Islet precursor cell (in vitro differentiated cells): ENCODE measurements around the gene CDK2.
"Not testable (repeated sequence)": the region's sequence is repeated elsewhere in the genome, so short reads cannot be mapped to it uniquely, and the experiment has no call there.

Source experiments
- DNase-seq: peaks from one replicate; pipeline ENCODE4 v3.0.0-alpha.2; 2018

Gene CDK2

DNA sequence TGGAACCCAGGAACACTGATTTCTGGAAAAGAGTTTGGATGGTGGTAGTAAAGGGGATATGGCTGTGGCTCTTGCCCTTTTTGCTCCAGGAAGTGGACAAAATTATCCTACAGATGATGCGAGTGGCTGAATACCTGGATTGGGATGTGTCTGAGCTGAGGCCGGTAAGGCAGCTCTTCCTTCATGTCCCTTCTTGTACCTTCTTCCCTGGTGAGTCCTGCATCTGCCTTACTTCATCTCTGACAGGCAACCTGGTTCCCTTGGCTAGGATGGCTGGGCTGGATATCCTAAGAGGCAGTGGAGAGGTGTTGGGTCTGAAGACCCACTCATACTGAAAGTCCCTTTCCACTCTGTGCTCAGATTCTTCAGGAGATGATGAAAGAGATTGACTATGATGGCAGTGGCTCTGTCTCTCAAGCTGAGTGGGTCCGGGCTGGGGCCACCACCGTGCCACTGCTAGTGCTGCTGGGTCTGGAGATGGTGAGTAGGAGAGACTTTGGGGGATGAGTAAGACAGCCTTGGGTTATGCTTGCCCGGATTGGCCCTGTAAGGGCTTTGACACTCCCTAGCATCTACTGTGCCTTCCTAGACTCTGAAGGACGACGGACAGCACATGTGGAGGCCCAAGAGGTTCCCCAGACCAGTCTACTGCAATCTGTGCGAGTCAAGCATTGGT, 27.7 kb upstream of the CDK2 start:
- no peak for DNase-seq

DNA sequence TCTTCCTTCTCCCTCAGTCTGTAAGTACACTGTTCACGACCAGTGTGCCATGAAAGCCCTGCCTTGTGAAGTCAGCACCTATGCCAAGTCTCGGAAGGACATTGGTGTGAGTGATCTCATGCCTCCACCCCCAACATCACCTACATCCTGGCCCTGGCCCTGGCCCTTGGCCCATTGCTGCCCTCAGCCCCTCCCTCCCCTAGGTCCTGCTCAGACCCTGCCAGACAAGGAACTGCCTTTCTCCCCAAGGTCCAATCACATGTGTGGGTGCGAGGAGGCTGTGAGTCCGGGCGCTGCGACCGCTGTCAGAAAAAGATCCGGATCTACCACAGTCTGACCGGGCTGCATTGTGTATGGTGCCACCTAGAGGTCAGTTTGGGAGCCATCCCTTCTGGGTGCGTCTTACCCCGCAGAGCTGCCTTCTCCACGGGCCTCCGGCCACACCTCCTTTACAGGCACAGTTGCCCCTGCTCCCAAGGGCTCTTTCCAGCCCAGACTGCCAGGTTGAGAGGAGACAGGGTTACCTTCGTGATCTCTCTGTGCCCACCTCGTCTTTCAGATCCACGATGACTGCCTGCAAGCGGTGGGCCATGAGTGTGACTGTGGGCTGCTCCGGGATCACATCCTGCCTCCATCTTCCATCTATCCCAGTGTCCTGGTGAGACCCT, 26.4 kb upstream of the CDK2 start:
- DNase-seq = peak; percentile 96

DNA sequence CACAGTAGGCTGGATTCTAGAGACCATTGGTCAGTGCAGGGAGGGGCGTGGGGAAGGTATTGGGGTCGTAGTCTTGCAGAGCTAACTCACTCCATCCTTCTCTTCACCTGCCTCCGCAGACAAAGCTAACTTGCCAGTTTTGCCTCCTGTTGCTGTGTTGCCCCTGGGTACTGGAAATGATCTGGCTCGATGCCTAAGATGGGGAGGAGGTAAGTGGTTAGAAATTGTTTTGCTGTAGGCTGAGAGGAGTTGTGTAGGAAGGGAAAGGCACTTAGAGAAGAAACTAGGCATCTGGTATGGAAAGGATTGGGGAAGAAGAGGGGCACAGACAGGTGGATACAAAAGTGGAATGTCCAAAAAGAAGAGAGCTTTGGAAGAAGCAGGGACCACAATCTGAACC, 24.6 kb upstream of the CDK2 start:
- no peak for DNase-seq

DNA sequence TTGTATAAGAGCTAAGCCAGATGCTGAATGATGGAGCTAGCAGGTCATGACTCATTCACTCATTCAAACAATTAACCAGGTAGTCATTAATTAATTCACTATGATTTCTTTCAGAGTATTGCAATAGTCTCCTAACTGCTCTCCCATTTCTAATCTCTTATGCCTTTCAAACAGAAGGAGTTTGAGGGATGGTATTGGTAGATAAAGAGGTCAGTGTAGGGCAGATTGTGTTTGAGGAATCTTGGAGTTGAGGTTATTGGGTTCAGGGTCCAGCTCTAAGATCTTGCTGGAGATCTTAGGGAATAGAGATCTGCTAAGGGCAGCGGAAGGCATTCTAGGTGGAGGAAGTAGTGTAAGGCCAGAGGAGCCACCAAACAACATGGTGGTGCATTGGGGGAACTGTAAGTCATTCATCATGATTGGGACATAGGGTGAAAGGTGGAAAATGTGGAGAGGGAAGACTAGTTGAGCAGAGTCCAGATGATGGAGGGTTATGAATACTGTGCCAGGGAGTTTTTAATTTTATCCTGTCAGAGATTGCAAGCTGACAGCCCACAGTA, 24.0 kb upstream of the CDK2 start:
- no peak for DNase-seq

- DNase-seq = no peak
Observed at GRCh38 chr12:55946553-55946952, 20.1 kb upstream of the CDK2 start.

GRCh38 chr12:55955344-55955743, 11.3 kb upstream of the CDK2 start:
- no peak for DNase-seq

DNA sequence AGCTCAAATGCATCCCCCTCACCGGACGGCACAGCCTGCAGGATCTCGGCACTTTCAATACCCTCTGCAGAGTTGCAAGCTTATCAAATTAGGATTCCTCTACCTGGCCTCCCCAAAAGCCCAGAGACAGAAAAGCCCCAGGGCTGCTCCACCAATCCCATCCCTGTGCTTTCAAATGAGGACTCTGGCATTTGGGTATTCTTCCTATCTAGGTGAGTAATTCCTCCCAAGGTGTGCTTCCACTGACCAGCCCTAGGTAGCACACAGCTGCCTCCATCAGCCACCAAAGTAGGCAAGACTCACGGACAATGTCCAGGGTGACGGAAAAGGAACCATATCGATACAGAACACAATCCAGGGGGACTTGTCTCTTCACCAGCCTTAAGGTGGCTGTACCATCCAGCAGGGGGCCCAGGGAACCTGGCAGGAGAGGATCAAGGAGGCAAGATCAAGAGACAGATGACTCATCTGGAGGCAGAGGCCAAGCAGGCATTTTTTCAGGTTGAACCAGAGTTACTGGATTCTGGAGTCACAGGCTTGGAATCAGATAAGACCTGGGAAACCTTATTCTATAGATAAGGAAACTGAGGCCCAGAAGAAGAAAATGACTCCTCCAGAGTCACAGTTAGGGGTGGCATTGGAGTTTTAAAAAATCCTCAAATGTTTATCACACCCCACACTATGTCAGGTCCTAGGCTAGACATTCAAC, 10.7 kb upstream of the CDK2 start:
- peak; percentile 97 for DNase-seq

GRCh38 chr12:55957106-55957859, 9.3 kb upstream of the CDK2 start:
- DNase-seq = no peak

DNA sequence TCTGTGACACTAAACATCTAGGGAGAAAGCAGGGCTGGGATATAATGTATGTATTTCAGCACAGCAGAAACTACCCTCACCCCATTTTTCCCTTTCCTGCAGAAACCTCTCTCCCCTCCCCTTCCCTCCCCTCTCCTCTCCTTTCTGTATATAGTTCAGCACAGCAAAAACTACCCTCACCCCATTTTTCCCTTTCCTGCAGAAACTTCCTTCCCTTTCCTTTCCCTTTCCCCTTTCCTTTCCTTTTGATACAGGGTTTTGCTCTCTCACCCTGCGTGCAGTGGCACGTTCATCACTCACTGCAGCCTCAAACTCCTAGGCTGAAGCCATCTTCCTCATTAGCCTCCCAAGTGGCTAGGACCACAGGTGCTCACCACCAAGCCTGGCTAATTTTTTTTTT, 2.9 kb upstream of the CDK2 start:
- no peak for DNase-seq

DNA sequence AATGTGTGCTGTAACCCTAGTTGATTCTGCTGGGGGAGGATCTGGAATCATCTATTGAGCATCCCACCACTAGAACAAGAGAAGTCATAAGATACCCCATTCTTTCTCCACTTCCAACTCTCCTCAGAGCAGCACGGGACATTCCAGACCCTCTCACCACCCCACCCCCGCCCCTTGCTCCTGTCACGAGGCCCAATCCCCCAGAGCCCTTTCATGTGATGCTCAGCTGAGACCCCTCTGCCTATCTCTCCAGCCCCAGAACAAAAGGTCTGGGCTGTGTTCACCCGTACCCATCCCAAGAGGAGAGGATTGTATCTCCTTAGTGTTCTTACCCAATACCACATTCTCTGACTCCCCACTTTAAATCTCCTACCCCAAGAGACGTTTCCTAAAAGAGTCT, 1.4 kb upstream of the CDK2 start:
- DNase-seq = no peak

- DNase-seq = peak; percentile 69
Observed at GRCh38 chr12:55965941-55966407, 656 bp upstream of the CDK2 start, which contains the start of gene PMEL. PMEL (minus strand) TSS chr12:55966042; CDS start chr12:55966011, 31 bp downstream.

DNA sequence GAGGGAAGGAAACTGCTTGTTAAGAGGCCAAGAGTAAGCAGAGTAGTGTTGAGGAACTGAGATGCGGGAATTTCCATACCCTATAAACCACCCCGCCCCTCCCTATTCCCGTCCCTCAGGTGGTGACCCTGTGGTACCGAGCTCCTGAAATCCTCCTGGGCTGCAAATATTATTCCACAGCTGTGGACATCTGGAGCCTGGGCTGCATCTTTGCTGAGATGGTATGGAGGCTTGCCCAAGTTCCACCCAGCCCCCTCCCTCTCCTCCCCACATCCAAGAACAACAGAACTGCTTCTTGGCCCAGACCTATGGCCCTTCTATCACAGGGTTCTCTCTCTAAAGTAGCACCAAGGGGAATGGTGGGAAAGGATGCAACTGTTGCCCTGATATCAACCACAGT, 2.7 kb downstream of the CDK2 start:
- no peak for DNase-seq

- DNase-seq = no peak
Observed at GRCh38 chr12:55970775-55971174, 4.1 kb downstream of the CDK2 start.

DNA sequence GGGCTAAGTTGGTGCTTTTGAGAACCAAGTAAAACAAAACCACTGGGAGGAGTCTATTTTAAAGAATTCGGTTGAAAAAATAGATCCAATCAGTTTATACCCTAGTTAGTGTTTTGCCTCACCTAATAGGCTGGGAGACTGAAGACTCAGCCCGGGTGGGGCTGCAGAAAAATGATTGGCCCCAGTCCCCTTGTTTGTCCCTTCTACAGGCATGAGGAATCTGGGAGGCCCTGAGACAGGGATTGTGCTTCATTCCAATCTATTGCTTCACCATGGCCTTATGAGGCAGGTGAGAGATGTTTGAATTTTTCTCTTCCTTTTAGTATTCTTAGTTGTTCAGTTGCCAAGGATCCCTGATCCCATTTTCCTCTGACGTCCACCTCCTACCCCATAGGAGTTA, 5.4 kb downstream of the CDK2 start:
- DNase-seq = peak; percentile 84

DNA sequence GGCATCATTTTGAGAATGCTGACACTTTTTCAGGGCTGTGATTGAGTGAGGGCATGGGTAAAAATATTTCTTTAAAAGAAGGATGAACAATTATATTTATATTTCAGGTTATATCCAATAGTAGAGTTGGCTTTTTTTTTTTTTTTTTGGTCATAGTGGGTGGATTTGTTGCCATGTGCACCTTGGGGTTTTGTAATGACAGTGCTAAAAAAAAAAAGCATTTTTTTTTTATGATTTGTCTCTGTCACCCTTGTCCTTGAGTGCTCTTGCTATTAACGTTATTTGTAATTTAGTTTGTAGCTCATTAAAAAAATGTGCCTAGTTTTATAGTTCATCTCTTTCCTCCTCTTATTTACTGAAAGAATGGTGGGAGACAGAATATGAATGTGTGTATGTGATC, 5.8 kb downstream of the CDK2 start:
- DNase-seq = no peak

- DNase-seq = peak; percentile 69
Observed at GRCh38 chr12:55972911-55973598, 6.4 kb downstream of the CDK2 start.

DNA sequence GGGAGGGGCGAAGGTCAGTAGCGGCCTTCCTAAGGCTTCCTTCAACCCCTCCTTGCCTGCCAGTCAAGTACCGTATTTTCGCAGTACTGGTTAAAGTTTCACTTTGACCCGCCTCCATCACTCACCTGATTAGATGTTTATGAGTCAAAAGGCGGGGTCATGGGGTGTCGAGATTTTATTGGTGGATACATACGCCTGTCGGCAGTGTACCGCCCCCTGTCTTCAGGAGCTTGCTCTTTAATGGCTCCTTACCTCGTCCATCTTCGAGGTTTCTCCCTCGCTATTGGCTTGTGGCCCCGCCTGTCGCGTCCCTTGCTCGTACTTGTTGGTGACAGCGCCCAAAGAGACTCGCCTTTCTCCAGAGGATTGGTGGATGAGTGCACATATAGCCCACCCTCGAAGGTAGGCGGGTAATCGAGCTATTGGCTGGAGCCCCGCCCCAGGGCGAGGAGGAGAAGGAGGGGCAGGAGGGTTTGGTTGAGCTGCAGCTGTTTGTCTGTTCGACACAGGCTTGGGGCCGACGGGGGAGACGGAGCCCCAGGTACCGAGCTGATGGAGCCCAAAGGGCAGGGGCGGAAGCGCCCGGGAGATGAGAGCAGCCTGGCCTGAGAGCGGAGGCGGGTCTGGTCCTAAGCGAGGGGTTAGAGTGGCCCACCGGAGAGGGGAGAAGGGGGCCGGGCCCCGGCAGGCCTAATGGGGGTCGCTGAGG, 7.1 kb downstream of the CDK2 start, which contains the start of gene RAB5B:
Gene RAB5B (plus strand): TSS at position 480 of the 709 bp plus-strand sequence. CDS start 12,883 bp downstream, outside the sequence.
- peak; percentile 100 for DNase-seq

DNA sequence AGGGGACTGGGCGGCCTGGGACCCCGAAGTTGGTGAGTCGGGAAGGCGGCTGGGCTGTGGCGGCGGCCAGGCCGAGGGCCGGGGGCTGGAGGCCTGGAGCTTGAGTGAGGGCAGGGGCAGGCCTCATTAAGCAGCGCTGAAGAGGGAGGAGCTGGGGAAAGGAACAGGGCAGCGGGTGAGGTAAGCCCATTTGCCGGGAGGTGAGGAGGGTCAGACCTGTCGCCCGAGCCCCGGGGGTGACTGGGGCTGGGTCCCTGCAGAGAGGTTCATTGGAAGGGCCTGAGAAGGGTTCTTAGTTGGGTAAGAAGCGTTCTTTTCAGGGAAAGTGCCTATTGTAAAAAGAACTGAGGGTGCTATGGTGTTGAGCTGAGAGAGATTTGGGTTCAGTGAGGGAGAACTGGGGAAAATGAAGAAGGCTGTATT, 7.7 kb downstream of the CDK2 start:
- DNase-seq = peak; percentile 89

- no peak for DNase-seq
Observed at GRCh38 chr12:55978393-55978792, 11.8 kb downstream of the CDK2 start.

GRCh38 chr12:55979069-55979468, 12.4 kb downstream of the CDK2 start:
- no peak for DNase-seq

DNA sequence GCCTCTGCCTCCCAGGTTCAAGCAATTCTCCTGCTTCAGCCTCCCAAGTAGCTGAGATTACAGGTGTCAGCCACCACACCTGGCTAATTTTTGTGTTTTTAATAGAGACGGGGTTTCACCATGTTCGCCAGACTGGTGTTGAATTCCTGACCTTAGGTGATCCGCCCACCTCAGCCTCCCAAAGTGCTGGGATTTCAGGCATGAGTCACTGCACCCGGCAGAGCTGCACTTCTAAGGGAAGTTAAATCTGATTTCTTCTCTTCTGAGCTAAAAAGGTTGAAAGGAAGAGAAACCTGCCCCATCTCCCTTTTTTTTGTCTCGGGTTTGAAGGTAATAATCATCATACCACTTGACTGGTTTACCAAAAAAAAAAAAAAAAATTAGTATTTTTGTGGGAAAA, 15.3 kb downstream of the CDK2 start:
- DNase-seq = not testable (repeated sequence)
